Type B pancreatic cell (in vitro differentiated cells): Measurements from ENCODE around the gene IRF7. TPM values are rescaled to one million over a fixed set of nuclear protein-coding genes. Genes with fewer than 3 reads are reported as not detected.

Source experiments
- DNase-seq: peaks from one replicate; pipeline ENCODE4 v3.0.0; 2021; ENCODE audit warnings: mixed read lengths; ENCODE audit not compliant: unreplicated experiment; ENCODE audit errors: extremely low spot score
- H3K27ac Mint-ChIP-seq: 2 replicates; pipeline ENCODE4 v1.8.0; 2021; ENCODE audit warnings: mild to moderate bottlenecking, mixed read lengths
- H3K27me3 Mint-ChIP-seq: 2 replicates; pipeline ENCODE4 v1.8.0; 2021; ENCODE audit warnings: mixed read lengths
- H3K36me3 Mint-ChIP-seq: 2 replicates; pipeline ENCODE4 v1.8.0; 2021; ENCODE audit warnings: mixed read lengths
- H3K4me1 Mint-ChIP-seq: one replicate; pipeline ENCODE4 v1.8.0; 2021; ENCODE audit warnings: mixed read lengths; ENCODE audit not compliant: unreplicated experiment
- H3K4me3 Mint-ChIP-seq: 2 replicates; pipeline ENCODE4 v1.8.0; 2021; ENCODE audit warnings: mild to moderate bottlenecking, mixed read lengths
- H3K9me3 Mint-ChIP-seq: 2 replicates; pipeline ENCODE4 v1.8.0; 2021; ENCODE audit warnings: mixed read lengths
- total RNA-seq: library from RNA; stranded (reverse); gene quantifications from 2 replicates; pipeline ENCODE4 v1.2.1, GENCODE V29; 2021; ENCODE audit warnings: low replicate concordance
- TF ChIP-seq, protein P1 (sequence below): fragments of 200-600 bp; sonication (generic); conservative IDR thresholded peaks from 2 replicates; pipeline ENCODE4 v1.5.0; 2021; ENCODE audit warnings: antibody characterized with exemption, mild to moderate bottlenecking

The IRF7 gene
- total RNA-seq, 1 donor from 2014 or later = 16.4 TPM

DNA sequence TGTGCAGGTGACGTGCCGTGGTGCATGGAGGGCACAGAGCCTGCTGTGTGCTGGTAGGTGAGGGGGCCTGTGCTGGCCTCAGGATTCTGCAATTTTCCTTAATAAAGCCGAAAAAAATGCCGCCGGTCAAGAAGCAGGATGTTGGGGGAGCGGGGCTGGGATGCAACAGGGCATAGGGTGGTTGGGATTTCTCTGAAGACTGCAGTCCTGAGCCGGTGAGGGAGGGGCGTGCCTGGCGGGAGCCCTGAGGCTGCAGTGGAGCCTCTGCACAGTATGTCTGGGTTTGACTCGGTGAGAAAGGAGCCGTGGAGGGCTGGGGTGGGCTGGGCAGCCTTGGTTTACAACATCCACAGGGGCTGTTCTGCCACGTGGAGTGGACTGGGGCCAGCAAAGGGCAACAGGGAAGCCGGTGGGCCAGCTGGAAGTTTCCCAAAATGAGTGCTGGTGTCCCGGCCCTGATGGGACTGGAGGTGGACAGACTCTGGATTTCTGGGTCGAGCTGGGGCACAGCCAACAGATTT lies 7.7 kb upstream of the IRF7 start:
- no peaks in the 10 kb centered on the region for H3K9me3 Mint-ChIP-seq
- peaks cover 2% of the 10 kb centered on the region for H3K36me3 Mint-ChIP-seq
- no peak for DNase-seq
- H3K4me1 Mint-ChIP-seq = peaks cover 8% of the 10 kb centered on the region
- peaks cover 10% of the 10 kb centered on the region for H3K27me3 Mint-ChIP-seq
- peak overlapping the region; percentile 59 for H3K27ac Mint-ChIP-seq
- H3K4me3 Mint-ChIP-seq = no peak overlapping the region
- TF ChIP-seq, protein P1, sequence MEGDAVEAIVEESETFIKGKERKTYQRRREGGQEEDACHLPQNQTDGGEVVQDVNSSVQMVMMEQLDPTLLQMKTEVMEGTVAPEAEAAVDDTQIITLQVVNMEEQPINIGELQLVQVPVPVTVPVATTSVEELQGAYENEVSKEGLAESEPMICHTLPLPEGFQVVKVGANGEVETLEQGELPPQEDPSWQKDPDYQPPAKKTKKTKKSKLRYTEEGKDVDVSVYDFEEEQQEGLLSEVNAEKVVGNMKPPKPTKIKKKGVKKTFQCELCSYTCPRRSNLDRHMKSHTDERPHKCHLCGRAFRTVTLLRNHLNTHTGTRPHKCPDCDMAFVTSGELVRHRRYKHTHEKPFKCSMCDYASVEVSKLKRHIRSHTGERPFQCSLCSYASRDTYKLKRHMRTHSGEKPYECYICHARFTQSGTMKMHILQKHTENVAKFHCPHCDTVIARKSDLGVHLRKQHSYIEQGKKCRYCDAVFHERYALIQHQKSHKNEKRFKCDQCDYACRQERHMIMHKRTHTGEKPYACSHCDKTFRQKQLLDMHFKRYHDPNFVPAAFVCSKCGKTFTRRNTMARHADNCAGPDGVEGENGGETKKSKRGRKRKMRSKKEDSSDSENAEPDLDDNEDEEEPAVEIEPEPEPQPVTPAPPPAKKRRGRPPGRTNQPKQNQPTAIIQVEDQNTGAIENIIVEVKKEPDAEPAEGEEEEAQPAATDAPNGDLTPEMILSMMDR = no peak

DNA sequence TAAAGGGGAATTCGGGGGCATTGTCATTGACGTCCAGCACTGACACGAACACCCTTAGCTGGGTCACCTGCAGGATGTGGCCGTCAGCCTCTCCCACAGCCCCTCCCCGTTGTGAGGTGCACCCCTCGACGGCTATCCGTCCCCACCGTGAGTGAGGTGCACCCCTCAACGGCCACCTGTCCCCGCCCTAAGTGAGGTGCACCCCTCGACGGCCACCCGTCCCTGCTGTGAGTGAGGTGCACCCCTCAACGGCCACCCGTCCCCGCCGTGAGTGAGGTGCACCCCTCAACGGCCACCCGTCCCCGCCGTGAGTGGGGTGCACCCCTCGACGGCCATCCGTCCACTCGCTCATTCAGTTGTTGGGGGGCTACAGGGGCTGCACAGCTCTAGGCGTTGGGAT lies 6.1 kb upstream of the IRF7 start:
- TF ChIP-seq, protein P1 = no peak
- Mint-ChIP-seq H3K27ac (no peak overlapping the region), H3K4me3 (no peak overlapping the region), H3K9me3 (no peaks in the 10 kb centered on the region), H3K27me3 (no peaks in the 10 kb centered on the region), H3K36me3 (no peaks in the 10 kb centered on the region), H3K4me1 (peaks cover 4% of the 10 kb centered on the region)
- DNase-seq = no peak

DNA sequence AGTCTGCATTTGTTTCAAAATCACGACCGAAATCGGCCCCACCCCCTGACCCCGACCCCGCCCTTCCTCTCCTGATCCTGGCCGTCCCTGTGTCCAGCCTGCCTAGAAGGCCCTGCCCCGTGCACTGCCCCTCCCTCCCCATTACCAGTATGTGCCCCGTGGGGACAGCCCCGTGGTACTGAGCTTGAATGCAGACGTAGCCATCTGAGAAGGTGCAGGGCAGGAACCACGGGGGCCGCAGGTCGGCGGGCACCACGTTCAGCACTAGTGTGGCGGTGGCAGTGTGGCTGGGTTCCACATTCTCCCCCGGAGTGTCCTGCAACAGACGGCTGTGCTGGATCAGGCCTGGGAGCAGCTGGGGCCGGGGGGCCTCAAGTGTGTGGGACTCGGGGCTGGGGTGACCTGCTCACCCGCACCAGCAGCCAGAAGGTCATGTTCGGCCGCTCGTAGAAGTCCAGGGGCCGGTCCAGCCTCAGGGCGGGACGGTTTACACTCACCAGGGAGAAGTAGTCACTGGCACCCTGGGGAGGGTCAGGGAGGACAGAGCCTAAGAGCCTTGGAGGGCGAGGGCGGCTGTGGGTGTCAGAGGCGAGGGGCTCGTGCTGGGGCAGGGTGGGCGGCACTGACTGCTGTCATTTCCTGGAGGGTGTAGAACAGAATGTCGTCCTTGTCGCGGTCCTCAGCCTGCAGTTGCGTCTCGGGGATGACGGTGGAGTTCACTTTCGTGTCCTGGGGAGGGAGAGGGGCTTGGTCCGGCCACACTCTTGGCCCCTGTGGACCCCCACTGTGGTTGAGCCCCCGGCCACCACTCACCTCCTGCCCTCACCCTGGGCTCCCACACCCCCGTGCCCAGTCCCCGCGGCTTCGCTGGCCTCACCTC lies 5.4 kb upstream of the IRF7 start:
- no peak overlapping the region for H3K27ac Mint-ChIP-seq
- H3K36me3 Mint-ChIP-seq = no peaks in the 10 kb centered on the region
- H3K4me1 Mint-ChIP-seq = peaks cover 4% of the 10 kb centered on the region
- no peaks in the 10 kb centered on the region for H3K9me3 Mint-ChIP-seq
- TF ChIP-seq, protein P1 = no peak
- no peak for DNase-seq
- H3K4me3 Mint-ChIP-seq = no peak overlapping the region
- H3K27me3 Mint-ChIP-seq = no peaks in the 10 kb centered on the region

DNA sequence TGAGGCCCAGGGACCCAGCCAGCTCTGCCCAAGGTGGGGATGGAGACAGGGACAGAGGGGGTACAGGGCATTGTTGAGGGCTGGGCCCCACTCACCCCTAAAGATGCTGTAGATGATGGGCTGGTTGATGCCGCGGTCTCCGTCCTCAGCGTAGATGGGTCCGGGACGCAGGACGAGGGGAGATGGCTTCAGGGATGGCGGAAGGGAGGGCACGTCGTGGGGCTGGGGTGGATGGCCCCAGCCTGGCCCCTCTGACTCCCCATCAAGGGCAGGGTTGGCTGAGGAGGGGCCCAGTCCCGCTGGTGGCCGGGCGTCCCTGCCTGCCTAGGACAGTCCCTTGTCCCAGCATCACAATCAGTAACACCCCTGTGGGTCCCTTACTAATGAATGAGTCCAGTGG lies 4.5 kb upstream of the IRF7 start:
- no peak for DNase-seq
- Mint-ChIP-seq H3K27ac (no peak overlapping the region), H3K4me3 (no peak overlapping the region), H3K9me3 (no peaks in the 10 kb centered on the region), H3K36me3 (no peaks in the 10 kb centered on the region), H3K27me3 (no peaks in the 10 kb centered on the region), H3K4me1 (peaks cover 8% of the 10 kb centered on the region)
- TF ChIP-seq, protein P1 = no peak

DNA sequence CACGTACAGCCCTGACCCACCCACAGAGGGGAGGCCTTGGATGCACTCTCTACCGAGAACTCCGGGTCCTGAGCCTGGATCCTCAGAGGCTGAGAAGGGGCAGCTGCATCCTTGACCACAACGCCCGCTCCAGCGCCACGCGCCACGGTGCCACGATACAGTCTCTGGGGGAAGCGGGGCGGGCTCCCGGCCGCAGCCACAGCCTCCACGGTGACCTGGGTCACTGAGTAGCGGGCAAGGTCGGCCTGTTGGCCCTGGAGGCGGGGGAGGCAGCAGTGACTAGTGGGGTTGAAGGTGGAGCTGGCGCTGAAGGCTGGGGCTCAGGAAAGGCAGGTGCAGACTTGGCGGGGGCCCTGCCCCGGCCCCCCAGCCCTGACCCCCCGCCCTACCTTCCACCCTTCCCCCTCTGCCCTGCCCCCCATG lies 3.9 kb upstream of the IRF7 start:
- TF ChIP-seq, protein P1 = no peak
- Mint-ChIP-seq H3K4me1 (peaks cover 8% of the 10 kb centered on the region), H3K36me3 (no peaks in the 10 kb centered on the region)

More for the DNA sequence above, 3.9 kb upstream of the IRF7 start:
- DNase-seq = no peak
- Mint-ChIP-seq H3K4me3 (no peak overlapping the region), H3K27me3 (no peaks in the 10 kb centered on the region), H3K9me3 (no peaks in the 10 kb centered on the region), H3K27ac (no peak overlapping the region)
